ENCODE results near the gene LRRC3.

The LRRC3 gene

DNA sequence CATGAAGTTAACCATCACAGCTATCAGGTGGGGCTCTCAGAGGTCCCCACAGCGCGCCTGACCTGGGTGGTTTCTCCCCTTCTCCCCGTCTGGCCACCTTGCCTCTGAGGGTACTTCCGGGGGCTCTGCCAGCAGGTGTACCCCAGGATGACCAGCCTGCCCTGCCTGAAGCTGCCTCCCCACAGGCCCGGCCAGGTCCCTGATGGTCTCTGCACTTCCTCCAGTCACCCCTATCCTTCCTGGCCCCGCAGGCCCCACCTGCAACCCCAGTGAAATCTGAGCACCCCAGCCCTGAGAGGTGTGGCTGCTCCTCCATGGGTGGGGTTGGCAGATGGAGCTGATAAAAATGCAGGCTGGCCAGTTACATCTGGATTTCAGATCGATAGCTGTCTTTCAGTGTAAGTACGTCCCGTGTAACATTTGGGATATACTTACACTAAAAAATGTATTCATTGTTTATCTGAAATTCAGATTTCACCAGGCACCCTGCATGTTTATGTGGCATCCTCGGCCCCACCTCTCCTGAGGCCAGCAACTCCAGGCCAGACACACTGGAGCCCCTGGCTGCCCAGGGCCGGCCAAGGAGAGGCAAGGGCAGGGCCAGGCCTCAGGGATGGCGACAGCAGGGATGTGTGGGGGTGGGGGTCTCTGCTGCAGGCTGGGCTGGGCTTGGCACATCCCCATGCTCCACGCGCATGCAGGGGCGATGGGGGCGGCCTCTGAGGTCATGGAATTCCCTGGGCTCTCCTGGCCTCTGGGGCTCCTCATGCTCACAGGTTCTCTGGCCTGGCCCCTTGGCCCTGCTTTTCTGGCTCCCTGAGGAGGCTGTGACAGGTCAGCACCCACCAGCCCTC lies 25.1 kb downstream of the LRRC3 start:
- no peak for DNase-seq

DNA sequence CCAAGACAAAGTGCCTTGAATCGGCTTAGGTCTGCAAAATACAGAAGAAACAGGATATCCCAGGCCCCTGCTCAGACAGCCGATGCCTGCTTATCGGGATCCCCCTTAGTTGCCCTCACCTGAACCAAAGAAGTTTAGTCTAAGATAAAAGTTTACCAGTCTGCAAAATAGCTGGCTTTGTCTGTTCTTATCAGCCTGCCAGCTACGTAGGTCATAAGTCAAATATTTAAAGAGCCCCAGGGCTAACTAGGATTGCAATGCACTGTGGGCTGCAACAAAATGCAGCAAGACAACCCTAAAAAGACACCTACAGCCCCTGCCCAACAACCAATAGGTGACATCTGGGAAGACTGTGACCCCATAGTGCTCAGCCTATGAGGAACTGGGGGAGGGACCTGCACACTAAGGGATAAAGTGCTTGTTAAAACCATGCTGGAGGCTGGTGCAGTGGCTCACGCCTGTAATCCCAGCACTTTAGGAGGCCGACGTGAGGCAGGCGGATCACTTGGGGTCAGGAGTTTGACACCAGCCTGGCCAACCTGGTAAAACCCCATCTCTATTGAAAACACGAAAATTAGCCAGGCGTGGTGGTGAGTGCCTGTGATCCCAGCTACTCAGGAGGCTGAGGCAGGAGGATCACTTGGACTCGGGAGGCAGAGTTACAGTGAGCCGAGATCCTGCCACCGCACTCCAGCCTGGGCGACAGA lies 27.4 kb downstream of the LRRC3 start:
- DNase-seq = no peak

- no peak for DNase-seq
These were observed 28.3 kb downstream of the LRRC3 start for GRCh38 chr21:44483288-44484237.

GRCh38 chr21:44484498-44485253 lies 29.4 kb downstream of the LRRC3 start:
- DNase-seq = no peak

GRCh38 chr21:44485254-44485793 lies 30.0 kb downstream of the LRRC3 start:
- DNase-seq = peak; percentile 22

DNA sequence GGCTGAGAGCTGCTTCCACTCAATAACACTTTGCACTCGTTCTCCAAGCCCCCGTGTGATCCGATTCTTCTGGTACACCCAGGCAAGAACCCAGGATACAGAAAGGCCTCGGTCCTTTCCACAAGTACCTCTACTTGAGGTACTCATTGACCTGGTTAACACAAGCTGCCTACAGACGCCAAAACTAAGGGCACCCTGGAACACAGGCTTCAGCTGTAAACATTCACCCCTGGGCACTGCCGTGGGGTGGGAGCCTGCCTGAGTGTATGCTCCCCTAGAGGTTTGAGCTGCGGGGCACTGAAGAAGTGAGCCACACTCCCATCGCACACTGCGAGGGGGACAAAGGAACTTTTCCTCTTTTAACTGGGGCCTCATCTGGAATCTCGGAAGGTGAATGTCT lies 30.5 kb downstream of the LRRC3 start:
- no peak for DNase-seq

- DNase-seq = no peak
These were observed 31.0 kb downstream of the LRRC3 start for GRCh38 chr21:44486302-44486701.

DNA sequence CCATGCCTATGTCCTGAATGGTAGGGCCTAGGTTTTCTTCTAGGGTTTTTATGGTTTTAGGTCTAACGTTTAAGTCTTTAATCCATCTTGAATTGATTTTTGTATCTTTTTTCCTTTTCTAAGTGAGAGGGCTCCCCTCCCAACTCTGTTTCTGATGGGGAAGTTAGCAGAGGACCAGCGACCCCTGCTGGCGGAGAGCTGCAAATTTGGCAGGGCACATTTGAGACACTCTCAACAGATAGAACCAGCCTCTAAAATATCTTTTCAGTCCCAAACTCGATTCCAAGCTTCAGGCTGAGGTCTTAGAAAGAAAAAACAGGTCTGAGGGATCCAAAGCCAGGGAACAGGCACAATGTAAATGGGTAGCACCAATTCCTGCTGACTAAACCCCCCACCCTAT lies 32.5 kb downstream of the LRRC3 start:
- DNase-seq = peak; percentile 45

DNA sequence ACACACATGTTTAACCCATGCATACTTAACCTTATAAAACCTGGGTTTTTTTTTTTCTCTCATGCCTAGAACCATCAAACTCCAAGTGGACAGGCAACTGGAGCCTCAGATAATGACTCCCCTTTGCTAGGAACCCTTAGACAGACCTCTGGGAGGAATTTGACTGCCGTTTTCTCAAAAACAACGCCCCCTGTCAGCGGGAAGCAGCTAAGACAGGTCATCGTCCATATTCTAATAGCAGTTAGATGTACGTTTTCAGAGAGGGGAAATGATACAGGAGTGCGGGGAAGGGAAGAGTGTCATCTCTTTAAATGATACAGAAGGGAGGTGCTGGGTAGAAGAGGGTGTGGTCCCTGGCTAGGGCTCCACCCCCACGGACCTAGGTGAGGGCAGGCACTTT lies 34.7 kb downstream of the LRRC3 start:
- no peak for DNase-seq

DNA sequence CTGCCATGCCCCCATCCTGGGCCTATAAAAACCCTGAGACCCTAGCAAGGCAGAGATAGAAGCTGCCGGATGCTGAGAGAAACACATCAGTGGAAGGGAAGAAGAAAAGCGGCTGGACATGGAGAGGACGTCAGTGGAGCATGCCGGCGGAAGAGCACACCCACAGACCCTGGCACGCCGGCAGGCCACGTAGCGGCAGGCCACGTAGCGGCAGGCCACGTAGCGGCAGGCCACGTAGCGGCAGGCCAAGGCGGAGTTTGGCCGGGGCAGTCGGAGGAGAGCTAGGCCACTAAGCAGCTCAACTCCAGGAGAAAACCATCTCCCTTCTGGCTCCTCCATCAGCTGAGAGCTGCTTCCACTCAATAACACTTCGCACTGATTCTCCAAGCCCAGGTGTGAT lies 35.1 kb downstream of the LRRC3 start:
- DNase-seq = no peak

DNA sequence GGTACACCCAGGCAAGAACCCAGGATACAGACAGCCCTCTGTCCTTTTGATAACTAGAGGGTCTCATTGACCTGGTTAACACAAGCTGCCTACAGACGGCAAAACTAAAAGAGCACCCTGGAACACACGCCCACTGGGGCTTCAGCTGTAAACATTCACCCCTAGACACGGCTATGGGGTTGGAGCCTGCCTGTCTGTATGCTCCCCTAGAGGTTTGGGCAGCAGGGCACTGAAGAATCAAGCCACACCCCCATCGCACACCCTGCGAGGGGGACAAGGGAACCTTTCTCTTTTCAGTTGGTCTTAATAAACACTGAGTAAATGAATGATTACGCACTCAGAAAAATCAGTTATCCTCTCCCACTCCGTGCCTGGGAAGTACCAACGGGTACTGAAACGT lies 35.5 kb downstream of the LRRC3 start:
- DNase-seq = no peak

DNA sequence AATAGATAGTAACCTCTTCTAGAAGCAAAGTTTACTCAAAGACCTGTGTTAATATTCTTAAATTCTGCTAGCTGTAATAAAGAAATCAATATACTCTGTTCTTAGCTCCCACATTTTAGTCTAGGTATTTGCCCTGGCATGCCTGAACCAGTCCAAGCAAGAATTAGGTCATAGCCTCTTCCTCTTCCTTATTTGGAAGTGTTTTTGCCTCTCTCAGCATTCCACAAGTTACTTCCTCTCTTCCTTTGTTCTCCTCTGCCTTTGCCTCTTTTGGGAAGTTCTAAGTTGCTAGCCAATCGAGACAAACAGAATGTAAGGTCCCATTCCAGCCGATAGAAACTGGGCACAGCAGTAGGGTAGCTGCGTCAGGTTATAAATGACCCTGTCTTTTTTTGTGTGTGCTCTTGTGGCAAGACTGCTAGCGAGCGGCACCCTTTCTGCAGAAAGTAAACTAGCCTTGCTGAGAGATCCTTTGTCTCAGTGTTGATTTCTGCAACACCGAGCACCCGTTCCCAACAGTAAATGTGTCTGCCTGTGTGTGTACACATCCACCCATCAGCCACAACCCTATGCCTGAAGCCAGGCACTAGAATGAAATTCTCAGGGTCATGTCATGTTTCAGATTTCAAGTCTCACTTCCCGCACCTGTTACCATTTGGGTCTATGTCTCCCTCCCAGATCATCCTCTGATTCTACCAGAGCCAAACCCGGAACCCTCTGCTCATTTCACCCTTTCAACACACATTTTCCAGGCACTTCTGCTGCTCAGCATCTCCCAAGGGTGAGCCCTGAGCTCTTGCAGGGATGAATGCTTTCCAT lies 37.5 kb downstream of the LRRC3 start:
- DNase-seq = no peak

GRCh38 chr21:44494418-44494817 lies 39.1 kb downstream of the LRRC3 start:
- no peak for DNase-seq

- DNase-seq = no peak
These were observed 39.6 kb downstream of the LRRC3 start for GRCh38 chr21:44494956-44495355.

- DNase-seq = no peak
These were observed 40.6 kb downstream of the LRRC3 start for GRCh38 chr21:44495611-44496563.

- DNase-seq = no peak
These were observed 41.5 kb downstream of the LRRC3 start for GRCh38 chr21:44496564-44497550.

DNA sequence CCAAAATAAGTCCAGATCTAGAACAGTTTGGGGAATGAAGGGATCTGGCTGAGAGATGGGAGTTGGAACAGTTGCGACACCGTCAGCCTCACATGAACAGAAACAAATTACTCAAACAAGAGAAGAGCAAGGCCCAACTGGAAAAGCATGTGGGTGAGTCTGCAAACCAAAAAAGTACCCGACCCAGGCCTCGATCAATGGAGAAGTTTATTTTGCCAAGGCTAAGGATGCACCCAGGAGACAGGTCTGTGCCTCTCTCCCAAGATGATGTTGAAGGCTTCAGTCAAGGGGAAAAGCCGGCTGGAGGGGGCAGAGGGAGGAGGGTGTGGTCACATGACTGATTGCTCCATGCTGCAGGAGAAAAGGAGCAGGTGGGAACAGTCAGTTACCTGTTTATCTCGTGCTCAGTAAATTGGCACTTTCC lies 42.4 kb downstream of the LRRC3 start:
- no peak for DNase-seq

Measured in hematopoietic multipotent progenitor cell treated with erythropoietin and hydrocortisone succinate and interleukin-3 and kit ligand, for 6 days (in vitro differentiated cells).